Measurements from ENCODE around the gene DDX51.

DNA sequence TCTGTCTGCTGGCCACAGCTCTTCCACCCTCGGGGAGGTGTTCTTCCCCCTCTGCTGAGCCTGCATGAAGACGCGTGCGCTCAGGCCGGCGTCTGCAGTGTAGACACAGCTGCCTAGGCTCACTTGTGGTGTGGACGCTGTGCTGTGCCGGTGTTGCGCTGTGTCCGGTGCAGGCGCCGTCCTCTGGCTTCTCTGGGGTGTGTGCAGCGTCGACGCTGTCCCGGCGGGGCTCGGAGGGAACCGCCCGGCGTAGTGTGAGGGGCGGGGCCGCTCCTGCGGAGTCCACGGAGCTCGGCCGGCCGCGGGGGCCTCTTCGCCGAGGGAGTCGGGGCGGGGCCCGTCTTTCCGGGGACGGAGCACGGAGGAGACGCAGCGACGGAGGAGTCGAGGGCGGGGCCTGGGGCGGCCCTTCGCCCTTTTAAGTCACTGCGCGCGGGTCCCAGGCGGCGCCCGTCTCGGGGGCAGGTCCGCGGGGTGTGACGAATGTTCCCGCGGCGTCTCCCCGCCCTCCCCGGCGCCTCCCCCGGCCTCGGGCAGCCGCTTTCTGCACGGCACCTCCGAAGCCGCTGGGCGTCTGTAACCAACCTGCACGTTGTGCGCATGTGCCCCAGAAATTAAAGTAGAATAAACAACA is 45.4 kb upstream of the DDX51 start:
- TF ChIP-seq EZH2 (IDR thresholded peaks at IDR 0.05; ENCODE audit: insufficient read depth, low read length) = peak; percentile 31
- TF ChIP-seq, protein P1, sequence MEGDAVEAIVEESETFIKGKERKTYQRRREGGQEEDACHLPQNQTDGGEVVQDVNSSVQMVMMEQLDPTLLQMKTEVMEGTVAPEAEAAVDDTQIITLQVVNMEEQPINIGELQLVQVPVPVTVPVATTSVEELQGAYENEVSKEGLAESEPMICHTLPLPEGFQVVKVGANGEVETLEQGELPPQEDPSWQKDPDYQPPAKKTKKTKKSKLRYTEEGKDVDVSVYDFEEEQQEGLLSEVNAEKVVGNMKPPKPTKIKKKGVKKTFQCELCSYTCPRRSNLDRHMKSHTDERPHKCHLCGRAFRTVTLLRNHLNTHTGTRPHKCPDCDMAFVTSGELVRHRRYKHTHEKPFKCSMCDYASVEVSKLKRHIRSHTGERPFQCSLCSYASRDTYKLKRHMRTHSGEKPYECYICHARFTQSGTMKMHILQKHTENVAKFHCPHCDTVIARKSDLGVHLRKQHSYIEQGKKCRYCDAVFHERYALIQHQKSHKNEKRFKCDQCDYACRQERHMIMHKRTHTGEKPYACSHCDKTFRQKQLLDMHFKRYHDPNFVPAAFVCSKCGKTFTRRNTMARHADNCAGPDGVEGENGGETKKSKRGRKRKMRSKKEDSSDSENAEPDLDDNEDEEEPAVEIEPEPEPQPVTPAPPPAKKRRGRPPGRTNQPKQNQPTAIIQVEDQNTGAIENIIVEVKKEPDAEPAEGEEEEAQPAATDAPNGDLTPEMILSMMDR (IDR thresholded peaks at IDR 0.05; ENCODE audit: insufficient read depth, low read depth, low read length) = no peak

Data from astrocyte (in vitro differentiated cells and primary cell).